HCT116 (cell line): ENCODE measurements around the gene RERG. TPM values are rescaled to one million over a fixed set of nuclear protein-coding genes. Genes with fewer than 3 reads are reported as not detected.

Experiments
- ATAC-seq: fragments of 200-7000 bp; cut with Tn5 transposase; 2 replicates; pipeline ENCODE4 v1.9.1; 2020; ENCODE audit warnings: mild to moderate bottlenecking, moderate library complexity
- BruUV-seq: library from RNA; stranded (reverse); fragments of 400-500 nt; replicated peaks from 2 replicates; lab custom pipeline; 2021; lab: Mats Ljungman, UMichigan
- CTCF ChIA-PET: fragments of 300-600 bp; sonication (Branson Sonifier 250); formaldehyde crosslinking; loops from one replicate; lab custom pipeline; 2021; ENCODE audit warnings: antibody characterized with exemption; lab: Charles Lee
- POLR2A ChIA-PET: fragments of 300-600, 350-600 bp; sonication (Branson Sonifier 250); formaldehyde crosslinking; loops from one replicate; lab custom pipeline; 2021; ENCODE audit warnings: antibody characterized with exemption; lab: Charles Lee
- RAD21 ChIA-PET, 2 experiments: fragments of 300-600 bp; sonication (Branson Sonifier 250); formaldehyde crosslinking; loops; one replicate each; lab custom pipeline; 2023; ENCODE audit warnings: low total read pairs in 2 of 2; ENCODE audit not compliant: uncharacterized antibody in 2 of 2, unreplicated experiment in 2 of 2, low non-redundant PET in 1 of 2; lab: Charles Lee
- DNase-seq: peaks from one replicate; pipeline ENCODE4 v3.0.0-alpha.2; 2010; ENCODE audit warnings: low read depth, low spot score
- H2AFZ ChIP-seq: fragments of 200-600 bp; shearing (Covaris generic), sonication (generic); 2 replicates; pipeline ENCODE4 v1.6.1; 2017; ENCODE audit warnings: low read depth, mixed run types, mixed read lengths, antibody characterized with exemption, low read length; ENCODE audit not compliant: poor library complexity, severe bottlenecking
- H3K27ac ChIP-seq: 2 replicates; pipeline ENCODE4 v1.5.1; 2012; ENCODE audit warnings: low read depth, low read length
- H3K27me3 ChIP-seq: fragments of 200-600 bp; sonication (generic); 2 replicates; pipeline ENCODE4 v1.6.1; 2016; ENCODE audit warnings: mixed run types, low read length, mixed read lengths; ENCODE audit not compliant: insufficient read depth
- H3K36me3 ChIP-seq, 2 experiments: fragments of 200-500 bp in 1 of 2; fragments of 200-600 bp in 1 of 2; sonication (Bioruptor generic) in 1 of 2; sonication (generic) in 1 of 2; 2 replicates each; pipeline versions ENCODE4 v1.5.1 to v1.6.1; 2014 to 2016; ENCODE audit warnings: low read length in 2 of 2, inconsistent platforms in 1 of 2, mixed read lengths in 1 of 2, mixed run types in 1 of 2; ENCODE audit not compliant: insufficient read depth in 2 of 2, control insufficient read depth in 1 of 2
- H3K4me1 ChIP-seq, 2 experiments: fragments of 200-600 bp in 1 of 2; sonication (generic) in 1 of 2; 2 replicates each; pipeline versions ENCODE4 v1.5.1 to v1.6.1; 2012 to 2017; ENCODE audit warnings: low read length in 2 of 2, inconsistent platforms in 1 of 2, mild to moderate bottlenecking in 1 of 2, mixed read lengths in 1 of 2, mixed run types in 1 of 2, moderate library complexity in 1 of 2; ENCODE audit not compliant: insufficient read depth in 2 of 2, control insufficient read depth in 1 of 2
- H3K4me2 ChIP-seq: fragments of 200-600 bp; sonication (generic); 2 replicates; pipeline ENCODE4 v1.6.1; 2017; ENCODE audit warnings: mixed run types, low read length, mixed read lengths
- H3K4me3 ChIP-seq, 2 experiments: fragments of 200-600 bp in 1 of 2; sonication (generic) in 1 of 2; replicated peaks in 1 of 2; 2 replicates each; pipeline ENCODE4 v1.5.1; 2011 to 2016; ENCODE audit warnings: low read length in 2 of 2, control low read depth in 1 of 2, low read depth in 1 of 2, mild to moderate bottlenecking in 1 of 2, mixed read lengths in 1 of 2, mixed run types in 1 of 2
- H3K79me2 ChIP-seq: fragments of 200-600 bp; sonication (generic); 2 replicates; pipeline ENCODE4 v1.6.1; 2017; ENCODE audit warnings: mild to moderate bottlenecking, mixed run types, low read length, moderate library complexity, mixed read lengths; ENCODE audit not compliant: insufficient read depth
- H3K9ac ChIP-seq: fragments of 200-600 bp; sonication (generic); 2 replicates; pipeline ENCODE4 v1.6.1; 2016; ENCODE audit warnings: low read length, mixed read lengths
- H3K9me2 ChIP-seq: fragments of 200-600 bp; sonication (generic), shearing (Covaris generic); 2 replicates; pipeline ENCODE4 v1.6.1; 2017; ENCODE audit warnings: mixed run types, mild to moderate bottlenecking, moderate library complexity; ENCODE audit not compliant: insufficient read depth
- H3K9me3 ChIP-seq, 2 experiments: fragments of 200-500 bp in 1 of 2; fragments of 200-600 bp in 1 of 2; sonication (Bioruptor generic) in 1 of 2; sonication (generic) in 1 of 2; 2 replicates each; pipeline ENCODE4 v1.6.1; 2014 to 2017; ENCODE audit warnings: low read length in 2 of 2, mixed read lengths in 2 of 2, inconsistent platforms in 1 of 2, low read depth in 1 of 2, mild to moderate bottlenecking in 1 of 2, mixed run types in 1 of 2, moderate library complexity in 1 of 2; ENCODE audit not compliant: control insufficient read depth in 1 of 2, insufficient read depth in 1 of 2
- H4K20me1 ChIP-seq: fragments of 200-600 bp; sonication (generic), shearing (Covaris generic); 2 replicates; pipeline ENCODE4 v1.6.1; 2017; ENCODE audit warnings: mixed run types, mild to moderate bottlenecking, moderate library complexity; ENCODE audit not compliant: insufficient read depth
- ATF3 ChIP-seq: IDR thresholded peaks from 2 replicates; pipeline ENCODE4 v1.6.1; 2012
- CBX3 ChIP-seq: IDR thresholded peaks from 2 replicates; pipeline ENCODE4 v1.6.1; 2012; ENCODE audit warnings: low read depth
- CEBPB ChIP-seq: IDR thresholded peaks from 2 replicates; pipeline ENCODE4 v1.6.1; 2012; ENCODE audit warnings: low read depth
- CTCF ChIP-seq, 3 experiments: fragments of 200-600 bp in 1 of 3; sonication (generic) in 1 of 3; IDR thresholded peaks in 2 of 3; conservative IDR thresholded peaks in 1 of 3; 2 replicates each; pipeline ENCODE4 v1.5.1; 2012 to 2017; ENCODE audit warnings: low read depth in 2 of 3, low read length in 2 of 3, antibody characterized with exemption in 1 of 3, borderline replicate concordance in 1 of 3, control low read depth in 1 of 3, mild to moderate bottlenecking in 1 of 3, mixed read lengths in 1 of 3, mixed run types in 1 of 3, moderate library complexity in 1 of 3; ENCODE audit not compliant: insufficient read depth in 1 of 3
- EGR1 ChIP-seq: IDR thresholded peaks from 2 replicates; pipeline ENCODE4 v1.6.1; 2012; ENCODE audit warnings: low read depth
- EZH2 ChIP-seq: fragments of 200-600 bp; sonication (generic); IDR thresholded peaks from 2 replicates; pipeline ENCODE4 v1.6.1; 2017; ENCODE audit warnings: antibody characterized with exemption, mixed run types
- EZH2phosphoT487 ChIP-seq: fragments of 200-600 bp; IDR thresholded peaks from 2 replicates; pipeline ENCODE4 v1.6.1; 2018; ENCODE audit warnings: antibody characterized with exemption, borderline replicate concordance
- FOSL1 ChIP-seq: IDR thresholded peaks from 2 replicates; pipeline ENCODE4 v1.6.1; 2012; ENCODE audit warnings: low read depth
- JUND ChIP-seq: IDR thresholded peaks from 2 replicates; pipeline ENCODE4 v1.6.1; 2012
- MAX ChIP-seq: IDR thresholded peaks from 2 replicates; pipeline ENCODE4 v1.6.1; 2012
- POLR2AphosphoS5 ChIP-seq: IDR thresholded peaks from 2 replicates; pipeline ENCODE4 v1.6.1; 2011; ENCODE audit warnings: mild to moderate bottlenecking, low read depth, low read length, moderate library complexity
- RAD21 ChIP-seq: IDR thresholded peaks from 2 replicates; pipeline ENCODE4 v1.6.1; 2012; ENCODE audit warnings: low read depth, mild to moderate bottlenecking
- REST ChIP-seq: IDR thresholded peaks from 2 replicates; pipeline ENCODE4 v1.6.1; 2012; ENCODE audit warnings: low read depth
- SIN3A ChIP-seq: IDR thresholded peaks from 2 replicates; pipeline ENCODE4 v1.6.1; 2012; ENCODE audit warnings: low read depth
- ZBTB33 ChIP-seq: IDR thresholded peaks from 2 replicates; pipeline ENCODE4 v1.6.1; 2011; ENCODE audit warnings: mild to moderate bottlenecking, low read length, moderate library complexity; ENCODE audit not compliant: insufficient replicate concordance; ENCODE audit errors: extremely low read depth
- intact Hi-C: fragments of 100-400 bp; cut with micrococcal nuclease; formaldehyde crosslinking; loops from 2 replicates; pipeline ENCODE4 v1.10.0; 2022
- total RNA-seq: library from RNA; stranded (reverse); gene quantifications from one replicate; pipeline ENCODE4 v1.2.1, GENCODE V29; 2021; ENCODE audit not compliant: unreplicated experiment

Gene RERG
- total RNA-seq, 1 experiment from 2014 or later = not detected

- BruUV-seq = no TSS peak
- intact Hi-C loops = no loop called here
- TF ChIP-seq ZBTB33 (no peak), SIN3A (no peak), REST (no peak), CTCF (IDR thresholded peaks at IDR 0.05 in 2 of 3, conservative IDR thresholded peaks at IDR 0.05 in 1 of 3; ENCODE audit: borderline replicate concordance in 1 of 3, insufficient read depth in 1 of 3, low read depth in 2 of 3, low read length in 2 of 3) (no peak), JUND (no peak), RAD21 (no peak), FOSL1 (no peak), EGR1 (no peak), POLR2AphosphoS5 (no peak), CBX3 (no peak), MAX (no peak), EZH2phosphoT487 (no peak), ATF3 (no peak), EZH2 (no peak), CEBPB (no peak)
- H3K27ac ChIP-seq = no peak overlapping the region
- peaks cover 56% of the 10 kb centered on the region for H3K27me3 ChIP-seq
- no peaks in the 10 kb centered on the region for H3K9me2 ChIP-seq
- CTCF ChIA-PET = no interaction called here
- H3K79me2 ChIP-seq = no peaks in the 10 kb centered on the region
- H3K9me3 ChIP-seq = no peaks in the 10 kb centered on the region
- H2AFZ ChIP-seq = no peak overlapping the region
- no peaks in the 10 kb centered on the region for H3K36me3 ChIP-seq
- H3K4me2 ChIP-seq = no peak overlapping the region
- POLR2A ChIA-PET = no interaction called here
- H3K4me3 ChIP-seq = no peak overlapping the region
- ATAC-seq (no peak), DNase-seq (no peak)
- H4K20me1 ChIP-seq = no peaks in the 10 kb centered on the region
- RAD21 ChIA-PET = no interaction called here
- no peak overlapping the region for H3K9ac ChIP-seq
- H3K4me1 ChIP-seq = no peaks in the 10 kb centered on the region
These were observed 12.8 kb upstream of the RERG start for GRCh38 chr12:15234011-15234410.
